GM23248 (cell line): ENCODE results near the gene VPS4A. TPM values are rescaled to one million over a fixed set of nuclear protein-coding genes. Genes with fewer than 3 reads are reported as not detected.
A peak's percentile ranks its signal among the peaks of the same experiment; 100 is the strongest.

ENCODE experiments used
- DNase-seq: peaks from one replicate; pipeline ENCODE4 v3.0.0-alpha.2; 2015
- H2AFZ ChIP-seq: fragments of 200-600 bp; sonication (generic); 2 replicates; pipeline ENCODE4 v1.6.1; 2016; ENCODE audit warnings: antibody characterized with exemption
- H3F3A ChIP-seq: fragments of 200-600 bp; sonication (generic); 2 replicates; pipeline ENCODE4 v1.6.1; 2016; ENCODE audit warnings: mild to moderate bottlenecking, antibody characterized with exemption, mixed run types; ENCODE audit not compliant: insufficient read depth
- H3K27ac ChIP-seq: fragments of 200-600 bp; sonication (generic); 2 replicates; pipeline ENCODE4 v1.5.1; 2016; ENCODE audit warnings: mild to moderate bottlenecking
- H3K27me3 ChIP-seq: fragments of 200-600 bp; sonication (generic); replicated peaks from 2 replicates; pipeline ENCODE4 v1.6.1; 2016; ENCODE audit warnings: mild to moderate bottlenecking; ENCODE audit not compliant: insufficient read depth
- H3K36me3 ChIP-seq: fragments of 200-600 bp; sonication (generic); 2 replicates; pipeline ENCODE4 v1.6.1; 2016; ENCODE audit warnings: low read depth, mild to moderate bottlenecking
- H3K4me1 ChIP-seq: fragments of 200-600 bp; sonication (generic); 2 replicates; pipeline ENCODE4 v1.6.1; 2016; ENCODE audit warnings: mild to moderate bottlenecking; ENCODE audit not compliant: insufficient read depth
- H3K4me2 ChIP-seq: fragments of 200-600 bp; sonication (generic); one replicate; pipeline ENCODE4 v1.6.1; 2016; ENCODE audit warnings: mild to moderate bottlenecking; ENCODE audit not compliant: unreplicated experiment
- H3K4me3 ChIP-seq: fragments of 200-600 bp; sonication (generic); 2 replicates; pipeline ENCODE4 v1.5.1; 2016; ENCODE audit warnings: mild to moderate bottlenecking
- H3K79me2 ChIP-seq: fragments of 200-600 bp; sonication (generic); 2 replicates; pipeline ENCODE4 v1.6.1; 2016; ENCODE audit warnings: mild to moderate bottlenecking; ENCODE audit not compliant: insufficient read depth
- H3K9ac ChIP-seq: fragments of 200-600 bp; sonication (generic); 2 replicates; pipeline ENCODE4 v1.6.1; 2016; ENCODE audit warnings: mild to moderate bottlenecking
- H3K9me2 ChIP-seq: fragments of 200-600 bp; sonication (generic); 2 replicates; pipeline ENCODE4 v1.6.1; 2016; ENCODE audit warnings: mixed run types, mild to moderate bottlenecking, moderate library complexity; ENCODE audit not compliant: insufficient read depth
- H3K9me3 ChIP-seq: fragments of 200-600 bp; sonication (generic); one replicate; pipeline ENCODE4 v1.6.1; 2017; ENCODE audit warnings: low read depth
- H4K20me1 ChIP-seq: fragments of 200-600 bp; sonication (generic); 2 replicates; pipeline ENCODE4 v1.6.0; 2016; ENCODE audit not compliant: insufficient read depth
- EZH2 ChIP-seq: fragments of 200-600 bp; sonication (generic); IDR thresholded peaks from 2 replicates; pipeline ENCODE4 v1.6.1; 2018; ENCODE audit warnings: antibody characterized with exemption, mild to moderate bottlenecking; ENCODE audit not compliant: insufficient read depth, poor library complexity, severe bottlenecking
- EZH2phosphoT487 ChIP-seq: fragments of 200-600 bp; sonication (generic); IDR thresholded peaks from 2 replicates; pipeline ENCODE4 v1.6.1; 2018; ENCODE audit warnings: antibody characterized with exemption, moderate library complexity, mild to moderate bottlenecking, low read depth; ENCODE audit not compliant: insufficient read depth
- WGBS, 2 experiments: methylation state at CpG; one replicate each; pipeline ENCODE4 v1.1.6; 2015 to 2017; ENCODE audit warnings: low lambda C conversion rate in 2 of 2, low coverage in 1 of 2; ENCODE audit errors: missing lambda C conversion rate in 2 of 2; 5-methylcytosine and 5-hydroxymethylcytosine counted together
- in situ Hi-C: fragments of 300-500 bp; cut with MboI; formaldehyde crosslinking; loops from 2 replicates; pipeline ENCODE4 v1.15.0; 2020
- polyA plus RNA-seq: library from polyadenylated mRNA; unstranded; fragments of >200 nt; fragmentation: Nextera tagmentation; extraction: Ambion mirVana; gene quantifications from 2 replicates; pipeline ENCODE4 v1.2.1, GENCODE V29; 2016
- total RNA-seq: library from RNA; depleted of rRNA; stranded (reverse); fragments of >200 nt; shearing (Covaris generic); gene quantifications from 2 replicates; pipeline ENCODE4 v1.2.3, GENCODE V29; 2014

Gene VPS4A
- total and polyA plus RNA-seq, 2 experiments from 2014 or later = 36.5 to 43.8 TPM

GRCh38 chr16:69365901-69366300 lies 54.8 kb downstream of the VPS4A start:
- Histone ChIP-seq H3K9me2 (no peaks in the 10 kb centered on the region), H3K36me3 (peaks cover 51% of the 10 kb centered on the region), H3K9me3 (no peaks in the 10 kb centered on the region), H3K27ac (peak overlapping the region; percentile 16; the same call in 1 of the 2 replicates), H3F3A (0 out of 2 replicates have a peak, but pooled peaks cover 13% of the 10 kb centered on the region), H3K4me2 (no peak overlapping the region), H2AFZ (no peak overlapping the region), H3K9ac (no peak overlapping the region), H3K4me1 (no peaks in the 10 kb centered on the region), H4K20me1 (no peaks in the 10 kb centered on the region), H3K79me2 (peaks cover 13% of the 10 kb centered on the region; the same call in 1 of the 2 replicates), H3K4me3 (no peak overlapping the region), H3K27me3 (no peaks in the 10 kb centered on the region)
- peak; percentile 41 for DNase-seq
- WGBS, 2 experiments = 40 to 52% methylated on average over 2 of the region's 2 CpGs
- TF ChIP-seq EZH2 (no peak), EZH2phosphoT487 (no peak)
- in situ Hi-C loops = no loop called here

DNA sequence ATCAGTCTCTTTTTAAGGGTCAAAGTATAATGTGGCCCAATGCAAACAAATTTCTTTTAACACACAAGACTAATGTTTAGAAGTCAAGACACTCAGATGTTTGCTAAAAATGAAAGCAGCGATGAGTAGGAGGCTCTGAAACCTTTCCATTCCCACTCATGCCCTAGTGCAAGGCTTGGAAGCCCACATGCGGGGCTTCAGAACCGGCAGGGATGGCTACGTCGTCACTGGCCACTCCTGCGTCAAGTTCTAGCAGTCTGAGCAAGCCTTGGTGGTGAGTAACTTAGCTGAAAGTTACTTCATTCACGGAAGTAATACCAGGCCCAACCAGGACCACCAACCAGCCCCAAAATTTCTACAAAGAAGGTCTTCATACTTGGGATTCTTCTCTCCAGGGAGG lies 55.3 kb downstream of the VPS4A start:
- Histone ChIP-seq H3K27me3 (no peaks in the 10 kb centered on the region), H3K79me2 (peaks cover 13% of the 10 kb centered on the region; the same call in 1 of the 2 replicates), H3K4me2 (no peak overlapping the region), H3F3A (0 out of 2 replicates have a peak, but pooled peaks cover 13% of the 10 kb centered on the region), H3K9me2 (no peaks in the 10 kb centered on the region), H3K36me3 (peaks cover 51% of the 10 kb centered on the region), H4K20me1 (no peaks in the 10 kb centered on the region), H3K27ac (peak overlapping the region; percentile 16; the same call in 1 of the 2 replicates), H3K9ac (no peak overlapping the region), H3K4me3 (no peak overlapping the region), H2AFZ (no peak overlapping the region), H3K4me1 (no peaks in the 10 kb centered on the region), H3K9me3 (no peaks in the 10 kb centered on the region)
- in situ Hi-C loops = no loop called here
- 96 to 98% methylated on average over 7 of the region's 7 CpGs for WGBS, 2 experiments
- TF ChIP-seq EZH2 (no peak), EZH2phosphoT487 (no peak)
- no peak for DNase-seq

DNA sequence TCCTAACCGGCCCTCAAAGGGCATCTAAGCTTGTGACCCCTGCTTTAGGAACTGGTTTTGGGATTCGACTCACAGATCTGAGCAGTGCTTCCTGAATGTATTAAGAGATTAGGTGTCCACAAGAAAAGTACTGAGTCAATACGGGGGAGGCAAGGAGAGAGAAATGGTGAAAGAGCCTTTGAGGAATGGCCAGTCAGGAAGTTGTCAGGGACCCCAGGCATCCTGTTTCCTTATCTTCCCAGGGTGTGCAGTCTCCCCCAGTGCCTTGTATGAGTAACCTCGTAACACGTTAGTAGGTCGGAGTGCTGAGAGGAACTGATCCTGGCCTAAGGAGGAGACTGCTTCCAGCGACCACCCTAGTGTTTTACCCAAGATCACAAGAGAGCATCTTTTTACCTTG lies 56.8 kb downstream of the VPS4A start:
- Histone ChIP-seq H4K20me1 (no peaks in the 10 kb centered on the region), H2AFZ (no peak overlapping the region), H3K9ac (no peak overlapping the region), H3F3A (0 out of 2 replicates have a peak, but pooled peaks cover 13% of the 10 kb centered on the region), H3K36me3 (peaks cover 58% of the 10 kb centered on the region), H3K9me2 (no peaks in the 10 kb centered on the region), H3K79me2 (peaks cover 28% of the 10 kb centered on the region), H3K27me3 (no peaks in the 10 kb centered on the region), H3K4me2 (no peak overlapping the region), H3K4me1 (no peaks in the 10 kb centered on the region), H3K9me3 (no peaks in the 10 kb centered on the region), H3K4me3 (no peak overlapping the region), H3K27ac (0 out of 2 replicates have a peak overlapping the region, but pooled peaks have one; percentile 23)
- peak; percentile 32 for DNase-seq
- TF ChIP-seq EZH2phosphoT487 (no peak), EZH2 (no peak)
- 55 to 63% methylated on average over 7 of the region's 7 CpGs for WGBS, 2 experiments
- in situ Hi-C loops = no loop called here

DNA sequence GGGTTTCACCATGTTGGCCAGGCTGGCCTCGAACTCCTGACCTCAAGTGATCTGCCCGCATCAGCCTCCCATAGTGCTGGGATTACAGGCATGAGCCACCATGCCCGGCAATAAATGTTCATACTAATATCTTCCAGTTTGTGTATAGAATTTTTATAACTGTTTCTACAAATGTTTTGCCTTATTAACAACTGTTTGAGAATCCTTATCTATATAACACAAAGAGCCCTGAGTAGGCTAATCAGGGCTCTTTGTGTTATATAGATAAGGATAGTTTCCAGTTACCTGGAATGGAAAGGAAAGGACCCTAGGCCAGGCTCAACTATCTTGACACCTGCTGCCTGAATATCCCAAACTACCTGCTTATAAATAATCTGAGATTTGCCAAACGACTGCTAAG lies 57.7 kb downstream of the VPS4A start:
- Histone ChIP-seq H2AFZ (no peak overlapping the region), H4K20me1 (no peaks in the 10 kb centered on the region), H3K4me2 (no peak overlapping the region), H3K36me3 (peaks cover 58% of the 10 kb centered on the region), H3K4me1 (no peaks in the 10 kb centered on the region), H3K4me3 (no peak overlapping the region), H3K9me2 (no peaks in the 10 kb centered on the region), H3F3A (0 out of 2 replicates have a peak, but pooled peaks cover 13% of the 10 kb centered on the region), H3K27me3 (no peaks in the 10 kb centered on the region), H3K9me3 (no peaks in the 10 kb centered on the region), H3K9ac (no peak overlapping the region), H3K79me2 (peaks cover 37% of the 10 kb centered on the region), H3K27ac (no peak overlapping the region)
- 98 to 99% methylated on average over 4 of the region's 4 CpGs for WGBS, 2 experiments
- in situ Hi-C loops = no loop called here
- no peak for TF ChIP-seq EZH2
- TF ChIP-seq EZH2phosphoT487 = no peak
- DNase-seq = no peak

DNA sequence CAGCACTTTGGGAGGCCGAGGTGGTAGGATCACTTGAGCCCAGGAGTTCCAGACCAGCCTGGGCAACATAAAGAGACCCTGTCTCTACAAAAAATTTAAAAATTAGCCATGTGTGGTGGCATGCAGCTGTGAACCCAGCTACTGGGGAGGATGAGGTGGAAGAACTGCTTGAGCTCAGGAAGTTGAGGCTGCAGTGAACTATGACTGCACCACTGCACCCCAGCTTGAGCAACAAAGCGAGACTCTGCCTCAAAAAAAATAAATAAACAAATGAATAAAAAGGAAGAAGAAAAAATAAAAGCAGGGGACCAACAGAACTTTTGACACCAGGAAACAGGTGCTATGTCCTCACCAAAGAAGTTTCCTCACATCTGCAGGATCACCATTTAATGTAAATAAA lies 60.4 kb downstream of the VPS4A start:
- Histone ChIP-seq H2AFZ (no peak overlapping the region), H3K4me1 (no peaks in the 10 kb centered on the region), H3K4me2 (no peak overlapping the region), H4K20me1 (no peaks in the 10 kb centered on the region), H3K79me2 (peaks cover 50% of the 10 kb centered on the region), H3K27me3 (no peaks in the 10 kb centered on the region), H3F3A (0 out of 2 replicates have a peak, but pooled peaks cover 13% of the 10 kb centered on the region), H3K9me3 (no peaks in the 10 kb centered on the region), H3K9me2 (no peaks in the 10 kb centered on the region), H3K36me3 (peaks cover 51% of the 10 kb centered on the region), H3K9ac (no peak overlapping the region), H3K4me3 (no peak overlapping the region), H3K27ac (no peak overlapping the region)
- WGBS, 2 experiments = 92 to 100% methylated on average over 2 of the region's 2 CpGs
- no peak for TF ChIP-seq EZH2phosphoT487
- TF ChIP-seq EZH2 = no peak
- in situ Hi-C loops = no loop called here
- DNase-seq = no peak
